NCI-H748 (cell line): ENCODE data around the gene CHCHD3.

Source experiments
- DNase-seq: peaks from one replicate; lab custom pipeline; 2025; ENCODE audit not compliant: unreplicated experiment; lab: John Stamatoyannopoulos, UW

CHCHD3 gene

GRCh38 chr7:132782777-132783640 lies 298.9 kb downstream of the CHCHD3 start:
- DNase-seq, result peak; percentile 9

- DNase-seq, result no peak
Observed at GRCh38 chr7:132780822-132781221, 301.1 kb downstream of the CHCHD3 start.

GRCh38 chr7:132779164-132779563 lies 302.7 kb downstream of the CHCHD3 start:
- no peak for DNase-seq

- DNase-seq, result no peak
Observed at GRCh38 chr7:132778761-132779160, 303.1 kb downstream of the CHCHD3 start.

GRCh38 chr7:132777956-132778355 lies 303.9 kb downstream of the CHCHD3 start:
- no peak for DNase-seq

- DNase-seq, result no peak
Observed at GRCh38 chr7:132777414-132777813, 304.5 kb downstream of the CHCHD3 start.

- no peak for DNase-seq
Observed at GRCh38 chr7:132776048-132776620, 305.8 kb downstream of the CHCHD3 start.

GRCh38 chr7:132773527-132773956 lies 308.3 kb downstream of the CHCHD3 start:
- DNase-seq, result no peak

- no peak for DNase-seq
Observed at GRCh38 chr7:132771301-132771730, 310.6 kb downstream of the CHCHD3 start.

- DNase-seq, result no peak
Observed at GRCh38 chr7:132770055-132770454, 311.8 kb downstream of the CHCHD3 start.

- DNase-seq, result no peak
Observed at GRCh38 chr7:132769280-132769679, 312.6 kb downstream of the CHCHD3 start.

- DNase-seq, result no peak
Observed at GRCh38 chr7:132768099-132768498, 313.8 kb downstream of the CHCHD3 start.

- no peak for DNase-seq
Observed at GRCh38 chr7:132767378-132767777, 314.5 kb downstream of the CHCHD3 start.

GRCh38 chr7:132766660-132767059 lies 315.2 kb downstream of the CHCHD3 start:
- no peak for DNase-seq

- DNase-seq, result no peak
Observed at GRCh38 chr7:132765861-132766260, 316.0 kb downstream of the CHCHD3 start.

GRCh38 chr7:132764762-132765161 lies 317.1 kb downstream of the CHCHD3 start:
- DNase-seq, result no peak

GRCh38 chr7:132760866-132761265 lies 321.0 kb downstream of the CHCHD3 start:
- DNase-seq, result no peak

- DNase-seq, result no peak
Observed at GRCh38 chr7:132760244-132760623, 321.7 kb downstream of the CHCHD3 start.

- no peak for DNase-seq
Observed at GRCh38 chr7:132759482-132760243, 322.2 kb downstream of the CHCHD3 start.

- no peak for DNase-seq
Observed at GRCh38 chr7:132758986-132759385, 322.9 kb downstream of the CHCHD3 start.

- DNase-seq, result no peak
Observed at GRCh38 chr7:132757783-132758182, 324.1 kb downstream of the CHCHD3 start.

GRCh38 chr7:132756484-132756990 lies 325.4 kb downstream of the CHCHD3 start:
- no peak for DNase-seq
